OCI-LY7 (cell line): ENCODE results near the gene TEX55. TPM values are rescaled to one million over a fixed set of nuclear protein-coding genes. Genes with fewer than 3 reads are reported as not detected.

ENCODE experiments used
- BruUV-seq: library from RNA; stranded (reverse); fragments of 400-500 nt; replicated peaks from 2 replicates; lab custom pipeline; 2021; lab: Mats Ljungman, UMichigan
- CTCF ChIA-PET: fragments of 300-600 bp; sonication (Branson Sonifier 250); formaldehyde crosslinking; loops from one replicate; lab custom pipeline; 2022; ENCODE audit warnings: antibody characterized with exemption; ENCODE audit not compliant: unreplicated experiment; lab: Charles Lee
- POLR2A ChIA-PET: fragments of 300-600 bp; sonication (Branson Sonifier 250); formaldehyde crosslinking; loops from one replicate; lab custom pipeline; 2022; ENCODE audit warnings: antibody characterized with exemption; lab: Charles Lee
- DNase-seq: peaks from one replicate; pipeline ENCODE4 v3.0.0-alpha.2; 2015; ENCODE audit warnings: low spot score
- H2AFZ ChIP-seq: fragments of 200-600 bp; sonication (generic), shearing (Covaris generic); 2 replicates; pipeline ENCODE4 v1.6.1; 2014; ENCODE audit warnings: mild to moderate bottlenecking, antibody characterized with exemption, low read length, moderate library complexity
- H3K27ac ChIP-seq: fragments of 200-600 bp; sonication (generic); 2 replicates; pipeline ENCODE4 v1.5.1; 2014; ENCODE audit warnings: mixed run types, low read depth, mild to moderate bottlenecking, moderate library complexity, low read length, inconsistent platforms; ENCODE audit not compliant: poor library complexity, severe bottlenecking
- H3K36me3 ChIP-seq: fragments of 200-600 bp; sonication (generic); 2 replicates; pipeline ENCODE4 v1.6.1; 2014; ENCODE audit warnings: mild to moderate bottlenecking, antibody characterized with exemption, low read length, moderate library complexity, mixed read lengths; ENCODE audit not compliant: insufficient read depth
- H3K4me1 ChIP-seq: fragments of 200-600 bp; sonication (generic); 2 replicates; pipeline ENCODE4 v1.5.1; 2014; ENCODE audit warnings: mild to moderate bottlenecking, low read length; ENCODE audit not compliant: insufficient read depth, poor library complexity, severe bottlenecking
- H3K4me2 ChIP-seq: fragments of 200-600 bp; sonication (generic); 2 replicates; pipeline ENCODE4 v1.6.1; 2014; ENCODE audit warnings: mild to moderate bottlenecking, low read length
- H3K4me3 ChIP-seq: fragments of 200-600 bp; sonication (generic); 2 replicates; pipeline ENCODE4 v1.5.1; 2014; ENCODE audit warnings: mild to moderate bottlenecking, low read depth, low read length; ENCODE audit not compliant: poor library complexity, severe bottlenecking
- H3K79me2 ChIP-seq: fragments of 200-600 bp; sonication (generic); 2 replicates; pipeline ENCODE4 v1.6.1; 2016; ENCODE audit warnings: low read depth, mild to moderate bottlenecking, low read length, moderate library complexity, mixed read lengths; ENCODE audit not compliant: insufficient read depth
- H3K9me2 ChIP-seq: fragments of 200-600 bp; sonication (generic); 2 replicates; pipeline ENCODE4 v1.6.1; 2016; ENCODE audit warnings: mild to moderate bottlenecking, low read length, mixed read lengths; ENCODE audit not compliant: insufficient read depth
- H3K9me3 ChIP-seq: fragments of 200-600 bp; sonication (generic); 2 replicates; pipeline ENCODE4 v1.6.1; 2014; ENCODE audit warnings: mild to moderate bottlenecking, mixed run types, low read length, mixed read lengths
- H4K20me1 ChIP-seq: fragments of 200-600 bp; sonication (generic); 2 replicates; pipeline ENCODE4 v1.6.1; 2014; ENCODE audit warnings: mild to moderate bottlenecking, antibody characterized with exemption, low read length, moderate library complexity, mixed read lengths; ENCODE audit not compliant: insufficient read depth
- EZH2phosphoT487 ChIP-seq: fragments of 200-600 bp; sonication (generic); IDR thresholded peaks from 2 replicates; pipeline ENCODE4 v1.6.1; 2018; ENCODE audit warnings: low read depth, borderline replicate concordance, mild to moderate bottlenecking, mixed run types, antibody characterized with exemption, low read length, moderate library complexity, mixed read lengths
- intact Hi-C: fragments of 100-400 bp; cut with micrococcal nuclease; formaldehyde crosslinking; loops from one replicate; pipeline ENCODE4 v1.10.0; 2022; ENCODE audit not compliant: unreplicated experiment
- total RNA-seq, 2 experiments: library from RNA; depleted of rRNA in 1 of 2; stranded (reverse); fragments of >200 nt in 1 of 2; shearing (Covaris generic) in 1 of 2; gene quantifications; 2 replicates each; pipeline ENCODE4 v1.2.3, GENCODE V29; 2014 to 2022
- TF ChIP-seq, protein P1 (sequence below): fragments of 200-600 bp; sonication (generic); conservative IDR thresholded peaks from 2 replicates; pipeline ENCODE4 v1.5.1; 2014; ENCODE audit warnings: mild to moderate bottlenecking, antibody characterized with exemption, low read length, moderate library complexity, mixed read lengths

Gene TEX55
- total RNA-seq, 2 experiments from 2014 or later: not detected

DNA sequence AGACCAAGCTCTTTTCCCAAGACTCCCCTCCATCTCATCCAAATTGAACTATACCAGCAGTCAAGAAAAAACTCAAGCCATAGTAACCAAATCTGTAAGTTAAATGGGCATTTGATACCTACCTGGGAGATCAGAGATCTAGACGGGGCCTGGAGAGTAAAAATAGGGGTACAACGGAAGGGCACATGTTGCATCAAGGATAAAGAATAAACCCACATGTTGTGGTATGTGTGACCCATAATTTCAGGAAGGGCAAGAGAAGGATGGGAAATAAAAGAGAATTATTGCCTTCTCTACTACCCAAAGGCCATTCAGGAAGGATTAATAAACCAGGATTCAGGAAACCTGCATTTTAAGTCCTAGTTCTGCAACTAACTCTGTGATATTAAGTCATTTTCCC is 1.5 kb downstream of the TEX55 start:
- no peaks in the 10 kb centered on the region for H4K20me1 ChIP-seq
- no peak overlapping the region for H3K27ac ChIP-seq
- no peak overlapping the region for H2AFZ ChIP-seq
- intact Hi-C loops: loop anchor here (5.0 kb wide), 1 partner anchor 535 kb away; no protein-coding TSS in a partner anchor
- H3K36me3 ChIP-seq: no peaks in the 10 kb centered on the region
- BruUV-seq: no TSS peak
- H3K4me2 ChIP-seq: no peak overlapping the region
- H3K4me3 ChIP-seq: no peak overlapping the region
- POLR2A ChIA-PET: no interaction called here
- H3K4me1 ChIP-seq: no peaks in the 10 kb centered on the region
- TF ChIP-seq EZH2phosphoT487: no peak
- no peak for DNase-seq
- CTCF ChIA-PET: no interaction called here
- no peaks in the 10 kb centered on the region for H3K9me3 ChIP-seq
- H3K79me2 ChIP-seq: no peaks in the 10 kb centered on the region
- H3K9me2 ChIP-seq: no peaks in the 10 kb centered on the region

DNA sequence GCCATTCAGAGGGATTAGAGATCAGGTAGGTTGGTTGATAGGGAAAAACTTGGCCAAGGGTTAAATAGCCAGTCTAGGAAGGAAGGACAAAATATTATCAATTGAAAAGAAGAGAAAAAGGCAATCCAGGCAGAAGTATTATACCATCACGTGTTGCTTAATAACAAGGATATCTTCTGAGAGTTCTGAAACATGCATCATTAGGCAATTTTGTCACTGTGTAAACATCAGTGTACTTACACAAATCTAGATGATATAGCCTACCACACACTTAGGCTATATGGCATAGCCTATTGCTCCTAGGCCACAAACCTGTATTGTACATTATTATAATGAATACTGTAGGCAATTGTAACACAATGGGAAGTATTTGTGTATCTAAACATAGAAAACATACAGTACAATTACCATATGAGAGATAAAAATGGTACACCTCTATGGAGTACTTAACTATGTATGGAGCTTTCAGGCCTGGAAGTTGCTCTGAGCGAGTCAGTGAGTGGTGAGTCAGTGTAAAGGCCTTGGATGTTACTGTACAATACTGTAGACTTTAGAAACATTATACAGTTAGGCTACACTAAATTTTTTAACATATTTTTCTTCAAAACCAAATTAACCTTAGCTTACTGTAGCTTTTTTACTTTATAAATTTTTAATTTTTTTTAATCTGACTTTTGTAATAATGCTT is 2.7 kb downstream of the TEX55 start:
- POLR2A ChIA-PET: interaction anchor here (0.6 to 0.9 kb wide), 2 partner anchors 88 to 178 kb away, joined by 3 to 4 read pairs; no protein-coding TSS in a partner anchor

DNA sequence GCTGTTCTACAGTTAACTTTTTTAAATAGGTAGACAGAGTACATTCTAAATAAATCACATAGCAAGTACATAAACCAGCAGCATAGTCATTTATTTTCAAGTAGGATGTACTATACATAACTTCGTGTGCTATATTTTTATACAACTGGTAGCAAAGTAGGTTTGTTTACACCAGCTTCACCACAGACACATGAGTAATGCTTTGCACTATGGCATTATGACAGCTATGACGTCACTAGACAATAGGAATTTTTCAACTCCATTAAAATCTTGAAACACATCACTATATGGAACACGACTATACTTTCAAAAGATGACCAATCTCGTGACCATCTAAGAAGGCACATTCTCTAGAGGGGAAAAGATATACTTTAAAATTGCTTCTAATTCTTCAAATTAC is 3.5 kb downstream of the TEX55 start:
- no peaks in the 10 kb centered on the region for H3K79me2 ChIP-seq
- H3K9me2 ChIP-seq: no peaks in the 10 kb centered on the region
- no peak overlapping the region for H3K27ac ChIP-seq
- intact Hi-C loops: loop anchor here (5.0 kb wide), 1 partner anchor 533 kb away; no protein-coding TSS in a partner anchor
- ChIA-PET CTCF (no interaction called here), POLR2A (interaction anchor here (0.6 to 0.9 kb wide), 2 partner anchors 88 to 179 kb away, joined by 3 to 4 read pairs; no protein-coding TSS in a partner anchor)
- no peak overlapping the region for H2AFZ ChIP-seq
- no peaks in the 10 kb centered on the region for H4K20me1 ChIP-seq
- TF ChIP-seq, protein P1, sequence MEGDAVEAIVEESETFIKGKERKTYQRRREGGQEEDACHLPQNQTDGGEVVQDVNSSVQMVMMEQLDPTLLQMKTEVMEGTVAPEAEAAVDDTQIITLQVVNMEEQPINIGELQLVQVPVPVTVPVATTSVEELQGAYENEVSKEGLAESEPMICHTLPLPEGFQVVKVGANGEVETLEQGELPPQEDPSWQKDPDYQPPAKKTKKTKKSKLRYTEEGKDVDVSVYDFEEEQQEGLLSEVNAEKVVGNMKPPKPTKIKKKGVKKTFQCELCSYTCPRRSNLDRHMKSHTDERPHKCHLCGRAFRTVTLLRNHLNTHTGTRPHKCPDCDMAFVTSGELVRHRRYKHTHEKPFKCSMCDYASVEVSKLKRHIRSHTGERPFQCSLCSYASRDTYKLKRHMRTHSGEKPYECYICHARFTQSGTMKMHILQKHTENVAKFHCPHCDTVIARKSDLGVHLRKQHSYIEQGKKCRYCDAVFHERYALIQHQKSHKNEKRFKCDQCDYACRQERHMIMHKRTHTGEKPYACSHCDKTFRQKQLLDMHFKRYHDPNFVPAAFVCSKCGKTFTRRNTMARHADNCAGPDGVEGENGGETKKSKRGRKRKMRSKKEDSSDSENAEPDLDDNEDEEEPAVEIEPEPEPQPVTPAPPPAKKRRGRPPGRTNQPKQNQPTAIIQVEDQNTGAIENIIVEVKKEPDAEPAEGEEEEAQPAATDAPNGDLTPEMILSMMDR: no peak
- TF ChIP-seq EZH2phosphoT487: no peak
- H3K4me3 ChIP-seq: no peak overlapping the region
- H3K4me2 ChIP-seq: no peak overlapping the region
- H3K36me3 ChIP-seq: no peaks in the 10 kb centered on the region
- no peak for DNase-seq
- no peaks in the 10 kb centered on the region for H3K9me3 ChIP-seq
- H3K4me1 ChIP-seq: no peaks in the 10 kb centered on the region
- no TSS peak for BruUV-seq

More for the DNA sequence above, 2.7 kb downstream of the TEX55 start:
- H3K27ac ChIP-seq: no peak overlapping the region
- intact Hi-C loops: loop anchor here (5.0 kb wide), 1 partner anchor 534 kb away; no protein-coding TSS in a partner anchor
- H3K9me3 ChIP-seq: no peaks in the 10 kb centered on the region
- no peak overlapping the region for H2AFZ ChIP-seq
- H3K9me2 ChIP-seq: no peaks in the 10 kb centered on the region
- no peaks in the 10 kb centered on the region for H3K79me2 ChIP-seq
- H3K4me3 ChIP-seq: no peak overlapping the region
- no peak overlapping the region for H3K4me2 ChIP-seq
- BruUV-seq: no TSS peak
- no peaks in the 10 kb centered on the region for H3K36me3 ChIP-seq
- TF ChIP-seq, protein P1: no peak
- TF ChIP-seq EZH2phosphoT487: no peak
- CTCF ChIA-PET: no interaction called here
- DNase-seq: no peak
- no peaks in the 10 kb centered on the region for H4K20me1 ChIP-seq
- no peaks in the 10 kb centered on the region for H3K4me1 ChIP-seq
